ENCODE results near the gene PFKL. TPM values are rescaled to one million over a fixed set of nuclear protein-coding genes. Genes with fewer than 3 reads are reported as not detected.

The PFKL gene
- total RNA-seq, 1 donor from 2014 or later, result 135 TPM

DNA sequence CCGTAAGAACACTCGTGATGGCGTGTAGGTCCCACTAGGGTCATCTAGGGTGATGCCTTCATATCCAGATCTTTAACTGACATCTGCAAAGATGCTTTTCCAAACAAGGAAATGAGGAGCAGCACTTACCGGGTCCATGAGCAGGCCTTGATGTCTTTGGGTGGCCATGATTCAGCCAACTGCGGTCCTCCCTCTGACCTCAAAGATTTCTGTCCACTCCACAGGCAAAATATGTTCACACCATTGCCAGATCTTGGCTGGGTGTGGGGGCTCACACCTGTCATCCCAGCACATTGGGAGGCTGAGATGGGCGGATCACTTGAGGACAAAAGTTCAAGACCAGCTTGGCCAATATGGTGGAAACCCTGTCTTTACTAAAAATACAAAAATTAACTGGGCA, 71.7 kb downstream of the PFKL start:
- DNase-seq (ENCODE audit: extremely low spot score, unreplicated experiment), result no peak

DNA sequence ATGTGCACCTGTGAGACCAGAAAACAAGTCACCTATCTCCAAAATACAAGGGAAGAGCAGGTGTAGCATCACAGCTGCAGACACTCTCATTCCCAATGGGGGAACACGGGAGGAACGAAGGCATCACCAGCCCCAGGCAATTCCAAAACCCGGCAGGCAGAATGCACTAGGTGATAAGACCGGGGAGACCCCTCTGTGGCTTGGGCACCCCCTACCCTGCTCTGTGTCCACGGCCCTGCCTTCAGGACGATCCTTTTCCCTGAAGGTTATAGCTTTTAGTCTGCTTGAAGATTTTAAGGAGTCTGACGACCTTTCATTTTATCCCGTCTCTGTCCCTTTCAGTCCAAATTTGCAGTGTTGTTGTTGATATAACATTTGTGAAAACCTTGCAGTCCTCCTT, 72.8 kb downstream of the PFKL start:
- TF ChIP-seq, protein P1, sequence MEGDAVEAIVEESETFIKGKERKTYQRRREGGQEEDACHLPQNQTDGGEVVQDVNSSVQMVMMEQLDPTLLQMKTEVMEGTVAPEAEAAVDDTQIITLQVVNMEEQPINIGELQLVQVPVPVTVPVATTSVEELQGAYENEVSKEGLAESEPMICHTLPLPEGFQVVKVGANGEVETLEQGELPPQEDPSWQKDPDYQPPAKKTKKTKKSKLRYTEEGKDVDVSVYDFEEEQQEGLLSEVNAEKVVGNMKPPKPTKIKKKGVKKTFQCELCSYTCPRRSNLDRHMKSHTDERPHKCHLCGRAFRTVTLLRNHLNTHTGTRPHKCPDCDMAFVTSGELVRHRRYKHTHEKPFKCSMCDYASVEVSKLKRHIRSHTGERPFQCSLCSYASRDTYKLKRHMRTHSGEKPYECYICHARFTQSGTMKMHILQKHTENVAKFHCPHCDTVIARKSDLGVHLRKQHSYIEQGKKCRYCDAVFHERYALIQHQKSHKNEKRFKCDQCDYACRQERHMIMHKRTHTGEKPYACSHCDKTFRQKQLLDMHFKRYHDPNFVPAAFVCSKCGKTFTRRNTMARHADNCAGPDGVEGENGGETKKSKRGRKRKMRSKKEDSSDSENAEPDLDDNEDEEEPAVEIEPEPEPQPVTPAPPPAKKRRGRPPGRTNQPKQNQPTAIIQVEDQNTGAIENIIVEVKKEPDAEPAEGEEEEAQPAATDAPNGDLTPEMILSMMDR (conservative IDR thresholded peaks at IDR 0.05), result no peak
- Mint-ChIP-seq H3K4me1 (ENCODE audit: unreplicated experiment) (no peaks in the 10 kb centered on the region), H3K36me3 (no peaks in the 10 kb centered on the region), H3K4me3 (no peak overlapping the region), H3K9me3 (peaks cover 6% of the 10 kb centered on the region), H3K27ac (no peak overlapping the region), H3K27me3 (peaks cover 42% of the 10 kb centered on the region)
- DNase-seq (ENCODE audit: extremely low spot score, unreplicated experiment), result peak; percentile 50

More for the DNA sequence above, 71.7 kb downstream of the PFKL start:
- no peaks in the 10 kb centered on the region for H3K36me3 Mint-ChIP-seq
- TF ChIP-seq, protein P1 (conservative IDR thresholded peaks at IDR 0.05), result no peak
- peaks cover 39% of the 10 kb centered on the region for H3K27me3 Mint-ChIP-seq
- H3K4me3 Mint-ChIP-seq, result no peak overlapping the region
- H3K27ac Mint-ChIP-seq, result no peak overlapping the region
- no peaks in the 10 kb centered on the region for H3K4me1 Mint-ChIP-seq (ENCODE audit: unreplicated experiment)
- H3K9me3 Mint-ChIP-seq, result peaks cover 6% of the 10 kb centered on the region

DNA sequence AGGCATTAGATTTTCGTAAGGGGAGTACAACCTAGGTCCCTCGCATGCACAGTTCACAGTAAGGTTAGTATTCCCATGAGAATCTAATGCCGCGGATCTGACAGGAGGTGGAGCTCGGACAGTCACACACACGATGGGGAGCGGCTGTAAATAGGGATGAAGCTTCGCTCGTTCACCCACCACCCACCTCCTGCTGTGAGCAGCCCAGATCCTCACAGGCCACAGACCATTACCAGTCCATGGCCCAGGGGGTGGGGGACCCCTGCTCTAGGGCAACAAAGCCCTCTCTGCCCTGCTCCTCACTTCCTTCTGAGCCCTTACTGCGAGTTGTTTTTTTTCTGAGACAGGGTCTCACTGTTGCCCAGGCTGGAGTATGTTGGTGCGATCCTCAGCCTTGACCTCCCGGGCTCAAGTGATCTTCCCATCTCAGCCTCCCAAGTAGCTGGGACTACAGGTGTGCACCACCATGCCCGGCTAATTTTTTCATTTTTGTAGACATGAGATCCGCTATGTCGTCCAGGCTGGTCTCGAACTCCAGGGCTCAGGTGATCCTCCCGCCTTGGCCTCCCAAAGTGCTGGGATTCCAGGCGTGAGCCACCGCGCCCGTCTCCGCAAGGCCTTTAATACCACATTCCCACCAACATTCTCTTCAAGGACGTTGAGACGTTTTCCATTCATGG, 74.9 kb downstream of the PFKL start:
- no peak overlapping the region for H3K4me3 Mint-ChIP-seq
- TF ChIP-seq, protein P1 (conservative IDR thresholded peaks at IDR 0.05), result no peak
- H3K27ac Mint-ChIP-seq, result no peak overlapping the region
- peaks cover 6% of the 10 kb centered on the region for H3K9me3 Mint-ChIP-seq
- no peaks in the 10 kb centered on the region for H3K4me1 Mint-ChIP-seq (ENCODE audit: unreplicated experiment)
- peak; percentile 45 for DNase-seq (ENCODE audit: extremely low spot score, unreplicated experiment)
- H3K36me3 Mint-ChIP-seq, result no peaks in the 10 kb centered on the region
- H3K27me3 Mint-ChIP-seq, result peaks cover 37% of the 10 kb centered on the region

DNA sequence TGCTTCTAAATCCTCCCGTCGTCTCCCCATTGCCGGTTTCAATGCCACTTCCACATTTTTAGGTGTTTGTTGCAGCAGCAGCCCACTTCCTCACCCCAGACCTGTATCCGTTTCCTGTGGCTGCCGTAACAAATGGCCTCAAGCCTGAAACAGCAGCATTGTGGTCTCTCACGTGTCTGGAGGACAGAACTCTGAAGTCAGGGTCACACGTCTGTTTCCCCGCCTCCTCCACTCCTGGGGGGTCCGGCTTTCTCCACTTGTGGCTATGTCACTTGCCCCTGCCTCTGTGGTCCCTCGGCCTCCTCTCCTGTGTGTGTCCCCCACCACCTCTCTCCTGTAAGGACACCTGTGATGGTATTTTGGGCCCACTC, 75.4 kb downstream of the PFKL start:
- Mint-ChIP-seq H3K27ac (no peak overlapping the region), H3K36me3 (no peaks in the 10 kb centered on the region), H3K4me3 (no peak overlapping the region), H3K27me3 (peaks cover 37% of the 10 kb centered on the region), H3K9me3 (peaks cover 6% of the 10 kb centered on the region), H3K4me1 (ENCODE audit: unreplicated experiment) (no peaks in the 10 kb centered on the region)
- TF ChIP-seq, protein P1 (conservative IDR thresholded peaks at IDR 0.05), result no peak
- peak; percentile 42 for DNase-seq (ENCODE audit: extremely low spot score, unreplicated experiment)

DNA sequence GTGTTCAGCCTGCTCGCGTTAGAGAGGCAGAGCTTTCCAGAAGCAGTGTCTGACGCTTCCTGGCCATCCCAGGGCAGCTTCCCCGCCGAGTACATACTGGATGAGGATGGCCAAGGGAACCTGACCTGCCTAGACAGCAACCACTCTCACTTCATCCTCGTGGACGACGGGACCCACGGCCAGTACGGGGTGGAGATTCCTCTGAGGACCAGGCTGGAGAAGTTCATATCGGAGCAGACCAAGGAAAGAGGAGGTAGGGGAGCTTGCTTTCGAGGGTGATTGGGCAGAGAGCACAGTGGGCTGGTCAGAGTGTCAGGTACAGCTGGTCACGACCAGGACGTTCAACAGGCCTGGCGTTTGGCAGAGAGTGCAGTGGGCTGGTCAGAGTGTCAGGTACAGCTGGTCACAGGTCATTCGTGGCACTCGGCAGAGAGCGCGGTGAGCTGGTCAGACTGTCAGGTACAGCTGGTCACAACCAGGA, 75.9 kb downstream of the PFKL start:
- Mint-ChIP-seq H3K9me3 (peaks cover 6% of the 10 kb centered on the region), H3K27me3 (peaks cover 34% of the 10 kb centered on the region), H3K4me3 (no peak overlapping the region), H3K27ac (no peak overlapping the region), H3K4me1 (ENCODE audit: unreplicated experiment) (no peaks in the 10 kb centered on the region), H3K36me3 (no peaks in the 10 kb centered on the region)
- DNase-seq (ENCODE audit: extremely low spot score, unreplicated experiment), result peak; percentile 57
- TF ChIP-seq, protein P1 (conservative IDR thresholded peaks at IDR 0.05), result no peak
